ENCODE results near the gene PPP1R2. TPM values are rescaled to one million over a fixed set of nuclear protein-coding genes. Genes with fewer than 3 reads are reported as not detected.
A peak's percentile ranks its signal among the peaks of the same experiment; 100 is the strongest.

PPP1R2 gene
- total and polyA plus RNA-seq, 2 donors (not counting 3 experiments of a cell fraction or from before 2014, with no cell fraction given): 19.9 to 37.3 TPM

- DNase-seq (ENCODE audit: low read depth, low spot score) (peak; percentile 30), FAIRE-seq (no peak)
- no TSS peak for BruUV-seq (replicated peaks)
- H3K79me2 ChIP-seq (ENCODE audit: control insufficient read depth, insufficient read depth, low read length): no peaks in the 10 kb centered on the region
- TF ChIP-seq MAX (IDR thresholded peaks at IDR 0.05; ENCODE audit: insufficient read depth, insufficient read length) (no peak), CTCF (IDR thresholded peaks at IDR 0.05; ENCODE audit: extremely low read depth in 1 of 2, insufficient read depth in 1 of 2, low read depth in 1 of 2, low read length in 2 of 2) (peak in 1 of 2 donors; percentile 7), FOS (IDR thresholded peaks at IDR 0.05; ENCODE audit: borderline replicate concordance, insufficient read depth, low read length) (no peak)
- H3K4me3 ChIP-seq (replicated peaks in 1 of 3; ENCODE audit: insufficient read depth in 1 of 3, low read depth in 1 of 3, low read length in 3 of 3): no peak overlapping the region
- H3K9ac ChIP-seq (replicated peaks; ENCODE audit: extremely low read depth, insufficient read depth, low read length): no peak overlapping the region
- ChIA-PET CTCF (no interaction called here), POLR2A (no interaction called here)
- H3K9me3 ChIP-seq (replicated peaks; ENCODE audit: control insufficient read depth, insufficient read depth, low read length): no peaks in the 10 kb centered on the region
- no peaks in the 10 kb centered on the region for H4K20me1 ChIP-seq (replicated peaks; ENCODE audit: control insufficient read depth, extremely low read depth, insufficient read depth, low read length)
- no peak overlapping the region for H3K27ac ChIP-seq (ENCODE audit: insufficient read depth, low read depth, low read length)
- no peaks in the 10 kb centered on the region for H3K4me1 ChIP-seq (ENCODE audit: control insufficient read depth, extremely low read depth, insufficient read depth, low read length)
- H3K36me3 ChIP-seq (ENCODE audit: control insufficient read depth in 2 of 2, extremely low read depth in 1 of 2, insufficient read depth in 2 of 2, low read length in 2 of 2): no peaks in the 10 kb centered on the region
- dilution Hi-C loops (cut with MboI; ENCODE audit: extremely low pct_ligation_motif_present, low sequenced_read_pairs): no loop called here
- no peaks in the 10 kb centered on the region for H3K9me1 ChIP-seq (replicated peaks; ENCODE audit: control insufficient read depth, extremely low read depth, insufficient read depth, low read length)
- peaks cover 0 to 23% of the 10 kb centered on the region in 2 experiments for H3K27me3 ChIP-seq (ENCODE audit: control insufficient read depth in 2 of 2, insufficient read depth in 2 of 2, low read length in 2 of 2)
- H3K4me2 ChIP-seq (ENCODE audit: insufficient read depth, low read length): no peak overlapping the region
- intact Hi-C loops (cut with micrococcal nuclease): no loop called here
- no peak overlapping the region for H2AFZ ChIP-seq (ENCODE audit: low read depth, low read length)
Measured at GRCh38 chr3:195558602-195559001, 15.5 kb upstream of the PPP1R2 start.

- H4K20me1 ChIP-seq (replicated peaks; ENCODE audit: control insufficient read depth, extremely low read depth, insufficient read depth, low read length): no peaks in the 10 kb centered on the region
- CTCF ChIA-PET: interaction anchor here (1.4 to 1.5 kb wide), 2 partner anchors 14 to 53 kb away, joined by 4 to 5 read pairs; partner anchors contain the start of gene PPP1R2
- DNase-seq (ENCODE audit: low read depth, low spot score): no peak
- TF ChIP-seq GATA2 (IDR thresholded peaks at IDR 0.05; ENCODE audit: insufficient read depth, insufficient read length, low read depth, low read length): no peak
- no peak for TF ChIP-seq JUN (IDR thresholded peaks at IDR 0.05; ENCODE audit: borderline replicate concordance, insufficient read depth, insufficient read length, low read depth)
- no peak for TF ChIP-seq POLR2A (IDR thresholded peaks at IDR 0.05; ENCODE audit: low read depth, low read length)
- no peak for TF ChIP-seq EZH2 (IDR thresholded peaks at IDR 0.05; ENCODE audit: borderline replicate concordance, low read depth, low read length, severe bottlenecking)
- TF ChIP-seq FOS (IDR thresholded peaks at IDR 0.05; ENCODE audit: borderline replicate concordance, insufficient read depth, low read length): no peak
- TF ChIP-seq CTCF (IDR thresholded peaks at IDR 0.05; ENCODE audit: extremely low read depth in 1 of 2, insufficient read depth in 1 of 2, low read depth in 1 of 2, low read length in 2 of 2): no peak
- no peak for TF ChIP-seq MAX (IDR thresholded peaks at IDR 0.05; ENCODE audit: insufficient read depth, insufficient read length)
- TF ChIP-seq MYC (IDR thresholded peaks at IDR 0.05; ENCODE audit: low read depth, low read length): no peak
- no peak for TF ChIP-seq POLR2AphosphoS5 (IDR thresholded peaks at IDR 0.05; ENCODE audit: insufficient read depth, low read depth, low read length)
- no peaks in the 10 kb centered on the region for H3K9me1 ChIP-seq (replicated peaks; ENCODE audit: control insufficient read depth, extremely low read depth, insufficient read depth, low read length)
- no peak overlapping the region for H2AFZ ChIP-seq (ENCODE audit: low read depth, low read length)
- no peak for FAIRE-seq
- POLR2A ChIA-PET: no interaction called here
- no peaks in the 10 kb centered on the region for H3K36me3 ChIP-seq (ENCODE audit: control insufficient read depth in 2 of 2, extremely low read depth in 1 of 2, insufficient read depth in 2 of 2, low read length in 2 of 2)
- H3K9me3 ChIP-seq (replicated peaks; ENCODE audit: control insufficient read depth, insufficient read depth, low read length): no peaks in the 10 kb centered on the region
- no peak overlapping the region for H3K4me3 ChIP-seq (replicated peaks in 1 of 3; ENCODE audit: insufficient read depth in 1 of 3, low read depth in 1 of 3, low read length in 3 of 3)
- dilution Hi-C loops (cut with MboI; ENCODE audit: extremely low pct_ligation_motif_present, low sequenced_read_pairs): no loop called here
- peaks cover 0 to 27% of the 10 kb centered on the region in 2 experiments for H3K27me3 ChIP-seq (ENCODE audit: control insufficient read depth in 2 of 2, insufficient read depth in 2 of 2, low read length in 2 of 2)
- H3K4me1 ChIP-seq (ENCODE audit: control insufficient read depth, extremely low read depth, insufficient read depth, low read length): no peaks in the 10 kb centered on the region
- H3K4me2 ChIP-seq (ENCODE audit: insufficient read depth, low read length): no peak overlapping the region
- no TSS peak for BruUV-seq (replicated peaks)
- H3K27ac ChIP-seq (ENCODE audit: insufficient read depth, low read depth, low read length): no peak overlapping the region
- H3K79me2 ChIP-seq (ENCODE audit: control insufficient read depth, insufficient read depth, low read length): no peaks in the 10 kb centered on the region
- intact Hi-C loops (cut with micrococcal nuclease): no loop called here
- H3K9ac ChIP-seq (replicated peaks; ENCODE audit: extremely low read depth, insufficient read depth, low read length): no peak overlapping the region
Measured at GRCh38 chr3:195557322-195557721, 14.2 kb upstream of the PPP1R2 start.
